H1 (cell line): ENCODE results near the gene PDZRN3. TPM values are rescaled to one million over a fixed set of nuclear protein-coding genes. Genes with fewer than 3 reads are reported as not detected.

Experiments
- CTCF ChIA-PET: fragments of 300-600 bp; sonication (Branson Sonifier 250); formaldehyde crosslinking; loops from one replicate; lab custom pipeline; 2021; ENCODE audit not compliant: partially characterized antibody; lab: Charles Lee
- POLR2A ChIA-PET: fragments of 300-600 bp; sonication (Branson Sonifier 250); formaldehyde crosslinking; loops from one replicate; lab custom pipeline; 2021; ENCODE audit warnings: inconsistent platforms; ENCODE audit not compliant: partially characterized antibody; lab: Charles Lee
- DNase-seq, 2 experiments: peaks; one replicate each; pipeline versions ENCODE4 v3.0.0 to v3.0.0-alpha.2; 2010 to 2022; ENCODE audit warnings: low spot score in 2 of 2, low read depth in 1 of 2, mixed read lengths in 1 of 2
- FAIRE-seq: peaks from 2 replicates; lab custom pipeline; 2011; peaks lifted over from hg19 to GRCh38; lab: Jason Lieb, UNC
- H2AFZ ChIP-seq: 2 replicates; pipeline ENCODE4 v1.8.1; 2012; ENCODE audit warnings: low read length, inconsistent platforms
- H2AK5ac ChIP-seq: 2 replicates; pipeline ENCODE4 v1.6.1; 2013; ENCODE audit warnings: low read depth, low read length
- H2BK120ac ChIP-seq: replicated peaks from 2 replicates; pipeline ENCODE3; 2013; ENCODE audit warnings: low read depth, low read length, inconsistent platforms
- H2BK12ac ChIP-seq: 2 replicates; pipeline ENCODE4 v1.6.1; 2013; ENCODE audit warnings: low read depth, low read length
- H2BK15ac ChIP-seq: 2 replicates; pipeline ENCODE4 v1.6.1; 2013; ENCODE audit warnings: low read length
- H2BK20ac ChIP-seq: 2 replicates; pipeline ENCODE4 v1.6.1; 2013; ENCODE audit warnings: low read length
- H2BK5ac ChIP-seq: 2 replicates; pipeline ENCODE4 v1.6.1; 2013; ENCODE audit warnings: low read depth, low read length
- H3K14ac ChIP-seq: 2 replicates; pipeline ENCODE4 v1.6.1; 2013; ENCODE audit warnings: inconsistent platforms; ENCODE audit not compliant: insufficient read length
- H3K18ac ChIP-seq: 2 replicates; pipeline ENCODE4 v1.6.1; 2013; ENCODE audit warnings: low read length; ENCODE audit errors: extremely low read depth
- H3K23ac ChIP-seq: 2 replicates; pipeline ENCODE4 v1.6.1; 2013; ENCODE audit warnings: inconsistent platforms; ENCODE audit not compliant: insufficient read length
- H3K23me2 ChIP-seq: 2 replicates; pipeline ENCODE4 v1.6.1; 2013; ENCODE audit warnings: low read depth, low read length
- H3K27ac ChIP-seq: 2 replicates; pipeline ENCODE4 v1.6.1; 2011; ENCODE audit warnings: low read depth, low read length, inconsistent platforms
- H3K27me3 ChIP-seq, 4 experiments: replicated peaks in 1 of 4; 1 replicate in 1 of 4; 2 replicates in 3 of 4; pipeline versions ENCODE4 v1.6.1 to v1.8.1; 2011 to 2013; ENCODE audit warnings: low read length in 3 of 4, mild to moderate bottlenecking in 3 of 4, inconsistent platforms in 2 of 4, mixed read lengths in 2 of 4, moderate library complexity in 1 of 4; ENCODE audit not compliant: control insufficient read depth in 3 of 4, insufficient read depth in 3 of 4; ENCODE audit errors: extremely low read depth in 1 of 4
- H3K36me3 ChIP-seq, 4 experiments: 2 replicates each; pipeline versions ENCODE4 v1.6.1 to v1.8.1; 2011 to 2013; ENCODE audit warnings: mild to moderate bottlenecking in 4 of 4, low read length in 3 of 4, moderate library complexity in 2 of 4, control low read depth in 1 of 4, inconsistent platforms in 1 of 4; ENCODE audit not compliant: insufficient read depth in 4 of 4, control insufficient read depth in 2 of 4
- H3K4ac ChIP-seq: replicated peaks from 2 replicates; pipeline ENCODE3; 2013; ENCODE audit warnings: low read length, low read depth, mixed read lengths, inconsistent platforms; ENCODE audit not compliant: insufficient read length
- H3K4me1 ChIP-seq, 4 experiments: replicated peaks in 1 of 4; 1 replicate in 1 of 4; 2 replicates in 3 of 4; pipeline versions ENCODE4 v1.6.1 to v1.8.1; 2011 to 2013; ENCODE audit warnings: low read length in 3 of 4, inconsistent platforms in 2 of 4, mixed read lengths in 1 of 4; ENCODE audit not compliant: insufficient read depth in 4 of 4, control insufficient read depth in 3 of 4
- H3K4me2 ChIP-seq, 2 experiments: 2 replicates each; pipeline versions ENCODE4 v1.6.1 to v1.8.1; 2011 to 2013; ENCODE audit warnings: low read depth in 2 of 2, low read length in 2 of 2, control low read depth in 1 of 2, inconsistent platforms in 1 of 2, mild to moderate bottlenecking in 1 of 2; ENCODE audit not compliant: insufficient read depth in 1 of 2
- H3K4me3 ChIP-seq, 4 experiments: fragments of 200-600, 300-600 bp in 1 of 4; sonication (generic), shearing (Covaris generic), sonication (Bioruptor Twin) in 1 of 4; 2 replicates each; pipeline versions ENCODE4 v1.5.1 to v1.8.1; 2011 to 2016; ENCODE audit warnings: low read length in 4 of 4, low read depth in 3 of 4, control low read depth in 2 of 4, inconsistent platforms in 2 of 4, mild to moderate bottlenecking in 2 of 4, mixed read lengths in 1 of 4, moderate library complexity in 1 of 4; ENCODE audit not compliant: insufficient read depth in 2 of 4; ENCODE audit errors: extremely low read depth in 1 of 4
- H3K56ac ChIP-seq: replicated peaks from 2 replicates; pipeline ENCODE3; 2013; ENCODE audit warnings: low read depth, mild to moderate bottlenecking, mixed read lengths, low read length, inconsistent platforms; ENCODE audit not compliant: insufficient read length
- H3K79me1 ChIP-seq: 2 replicates; pipeline ENCODE4 v1.6.1; 2013; ENCODE audit warnings: low read depth, low read length, control low read depth
- H3K79me2 ChIP-seq, 2 experiments: 2 replicates each; pipeline versions ENCODE4 v1.6.1 to v1.8.1; 2012 to 2013; ENCODE audit warnings: low read length in 2 of 2, mild to moderate bottlenecking in 2 of 2, inconsistent platforms in 1 of 2; ENCODE audit not compliant: insufficient read depth in 2 of 2, control insufficient read depth in 1 of 2
- H3K9ac ChIP-seq, 4 experiments: replicated peaks in 1 of 4; 1 replicate in 1 of 4; 2 replicates in 3 of 4; pipeline versions ENCODE4 v1.6.1 to v1.8.1; 2011 to 2013; ENCODE audit warnings: low read depth in 3 of 4, low read length in 3 of 4, control low read depth in 2 of 4, mild to moderate bottlenecking in 2 of 4, moderate library complexity in 2 of 4, inconsistent platforms in 1 of 4; ENCODE audit errors: extremely low read depth in 1 of 4
- H3K9me3 ChIP-seq, 2 experiments: 2 replicates each; pipeline versions ENCODE4 v1.6.1 to v1.8.1; 2012 to 2013; ENCODE audit warnings: mild to moderate bottlenecking in 2 of 2, moderate library complexity in 2 of 2, control low read depth in 1 of 2, inconsistent platforms in 1 of 2, low read depth in 1 of 2, low read length in 1 of 2, mixed read lengths in 1 of 2; ENCODE audit not compliant: insufficient read depth in 2 of 2
- H4K20me1 ChIP-seq, 2 experiments: replicated peaks in 1 of 2; 2 replicates each; pipeline versions ENCODE3 to v1.8.1; 2011 to 2013; ENCODE audit warnings: inconsistent platforms in 2 of 2, low read length in 2 of 2, mild to moderate bottlenecking in 1 of 2; ENCODE audit not compliant: insufficient read depth in 2 of 2, control insufficient read depth in 1 of 2
- H4K5ac ChIP-seq: 2 replicates; pipeline ENCODE4 v1.6.1; 2013; ENCODE audit warnings: low read length, low read depth, mixed read lengths, inconsistent platforms; ENCODE audit not compliant: insufficient read length
- H4K8ac ChIP-seq: 2 replicates; pipeline ENCODE4 v1.8.0; 2013; ENCODE audit warnings: mild to moderate bottlenecking, moderate library complexity, low read length, inconsistent platforms; ENCODE audit not compliant: insufficient read depth; ENCODE audit errors: extremely low read depth
- H4K91ac ChIP-seq: replicated peaks from 2 replicates; pipeline ENCODE3; 2013; ENCODE audit warnings: low read length, mixed read lengths, inconsistent platforms; ENCODE audit not compliant: insufficient read length
- BRCA1 ChIP-seq: IDR thresholded peaks from 2 replicates; pipeline ENCODE4 v1.6.1; 2012; ENCODE audit warnings: low read depth, low read length, improper control_type of control experiment
- CHD1 ChIP-seq: IDR thresholded peaks from 2 replicates; pipeline ENCODE4 v1.6.1; 2012; ENCODE audit warnings: low read depth, low read length, improper control_type of control experiment
- E2F6 ChIP-seq: IDR thresholded peaks from 2 replicates; pipeline ENCODE4 v1.6.1; 2012; ENCODE audit warnings: inconsistent platforms
- FOSL1 ChIP-seq: IDR thresholded peaks from 2 replicates; pipeline ENCODE4 v1.6.1; 2011; ENCODE audit warnings: mild to moderate bottlenecking, low read depth, low read length, moderate library complexity; ENCODE audit not compliant: insufficient read depth
- RAD21 ChIP-seq, 2 experiments: IDR thresholded peaks in 1 of 2; conservative IDR thresholded peaks in 1 of 2; 2 replicates each; pipeline ENCODE4 v1.6.1; 2011; ENCODE audit warnings: low read depth in 2 of 2, low read length in 2 of 2, improper control_type of control experiment in 1 of 2, inconsistent platforms in 1 of 2, mild to moderate bottlenecking in 1 of 2, moderate library complexity in 1 of 2
- YY1 ChIP-seq: IDR thresholded peaks from 2 replicates; pipeline ENCODE4 v1.6.1; 2011; ENCODE audit warnings: low read depth, mild to moderate bottlenecking, low read length
- WGBS, 2 experiments: shearing (Covaris generic) in 1 of 2; methylation state at CpG; one replicate each; pipeline versions ENCODE4 v1.1.6 to v1.1.7; 2013 to 2015; ENCODE audit warnings: low lambda C conversion rate in 2 of 2, mixed read lengths in 2 of 2, inconsistent platforms in 1 of 2, low coverage in 1 of 2, missing lambda C conversion rate in 1 of 2; ENCODE audit not compliant: insufficient replicate concordance in 2 of 2, insufficient coverage in 1 of 2, insufficient read length in 1 of 2; ENCODE audit errors: extremely low coverage in 1 of 2, missing lambda C conversion rate in 1 of 2; 5-methylcytosine and 5-hydroxymethylcytosine counted together
- polyA plus RNA-seq, 7 experiments: library from polyadenylated mRNA; depleted of rRNA in 3 of 7; stranded (reverse) in 5 of 7; unstranded in 2 of 7; fragments of >200 nt in 5 of 7; fragments of 200-250 nt in 2 of 7; gene quantifications; 1 replicate in 5 of 7; 2 replicates in 1 of 7; 4 replicates in 1 of 7; pipeline versions ENCODE4 v1.2.1 to v1.2.3, GENCODE V29; 2011 to 2013; ENCODE audit warnings: missing spikeins in 2 of 7, mixed read lengths in 2 of 7
- total RNA-seq: library from RNA; stranded (reverse); fragmentation: NEBNext Ultra II Directional; extraction: Animal tissue kit (Norgen Biotek cat#: 25700); gene quantifications from 2 replicates; pipeline ENCODE4 v1.2.1, GENCODE V29; 2021

The PDZRN3 gene
- total and polyA plus RNA-seq, 2 of the 8 experiments (the other 6 are each of a cell fraction or from before 2014, with no cell fraction given): 4.2 to 20.5 TPM

GRCh38 chr3:73497646-73498406, 126.9 kb downstream of the PDZRN3 start:
- Histone ChIP-seq H2AFZ (no peak overlapping the region), H3K18ac (no peak overlapping the region), H2AK5ac (no peak overlapping the region), H3K23me2 (no peaks in the 10 kb centered on the region), H3K14ac (no peak overlapping the region), H3K9ac (no peak overlapping the region), H4K5ac (no peak overlapping the region), H4K91ac (no peak overlapping the region), H3K27ac (no peak overlapping the region), H3K4me3 (no peak overlapping the region), H3K79me1 (no peaks in the 10 kb centered on the region), H3K36me3 (no peaks in the 10 kb centered on the region), H2BK5ac (no peak overlapping the region), H3K56ac (no peak overlapping the region), H3K9me3 (no peaks in the 10 kb centered on the region), H2BK15ac (no peak overlapping the region), H3K4ac (no peak overlapping the region), H2BK20ac (no peak overlapping the region), H2BK120ac (no peak overlapping the region), H3K79me2 (0 out of 4 replicates have a peak, but pooled peaks cover 0 to 2% of the 10 kb centered on the region in 2 experiments), H4K20me1 (no peaks in the 10 kb centered on the region), H3K23ac (no peak overlapping the region), H3K27me3 (no peaks in the 10 kb centered on the region), H4K8ac (no peak overlapping the region), H2BK12ac (no peak overlapping the region; the same call in 1 of the 2 replicates), H3K4me2 (no peak overlapping the region), H3K4me1 (peaks cover 0 to 2% (median 1%) of the 10 kb centered on the region in 4 experiments; a peak in 3 of 7 replicates)
- TF ChIP-seq YY1: no peak
- TF ChIP-seq RAD21 (IDR thresholded peaks at IDR 0.05 in 1 of 2, conservative IDR thresholded peaks at IDR 0.05 in 1 of 2; ENCODE audit: low read depth in 2 of 2, low read length in 2 of 2): no peak
- TF ChIP-seq CHD1: no peak
- no peak for TF ChIP-seq E2F6
- no peak for TF ChIP-seq FOSL1
- no peak for TF ChIP-seq BRCA1
- DNase-seq (no peak), FAIRE-seq (no peak)
- ChIA-PET POLR2A (no interaction called here), CTCF (interaction anchor here (0.6 to 2.4 kb wide), 17 partner anchors 10 to 1073 kb away, joined by 3 to 13 read pairs (median 3); no protein-coding TSS in a partner anchor)
- WGBS, 2 experiments: 90% methylated on average over 13 of the region's 13 CpGs; no CpG with 5 or more reads in 1 of the 2 experiments
